ENCODE data around the gene RGL1. TPM values are rescaled to one million over a fixed set of nuclear protein-coding genes. Genes with fewer than 3 reads are reported as not detected.

The RGL1 gene
- total RNA-seq, 1 donor from 2014 or later = 76.9 TPM

DNA sequence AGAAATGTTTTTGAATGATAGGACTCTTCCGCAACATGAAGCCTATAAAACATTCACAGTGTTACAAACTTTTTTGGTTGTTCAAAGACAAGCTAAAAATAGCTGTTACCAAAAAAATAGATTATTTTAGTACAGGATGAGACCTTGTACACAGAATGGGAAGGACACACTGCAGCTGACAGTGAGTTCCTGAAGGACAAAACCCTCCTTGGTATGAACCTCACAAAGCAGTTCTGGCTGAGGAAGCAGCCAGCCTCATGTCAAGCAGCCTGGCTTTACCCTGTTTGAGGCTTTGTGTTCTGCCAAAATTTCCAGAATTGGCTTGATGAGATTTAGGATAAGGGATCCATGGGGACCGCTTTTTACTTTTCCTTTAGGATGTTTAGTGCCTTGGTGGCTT is 93.7 kb downstream of the RGL1 start:
- intact Hi-C loops (cut with DNase I) = no loop called here
- no peak for ATAC-seq

DNA sequence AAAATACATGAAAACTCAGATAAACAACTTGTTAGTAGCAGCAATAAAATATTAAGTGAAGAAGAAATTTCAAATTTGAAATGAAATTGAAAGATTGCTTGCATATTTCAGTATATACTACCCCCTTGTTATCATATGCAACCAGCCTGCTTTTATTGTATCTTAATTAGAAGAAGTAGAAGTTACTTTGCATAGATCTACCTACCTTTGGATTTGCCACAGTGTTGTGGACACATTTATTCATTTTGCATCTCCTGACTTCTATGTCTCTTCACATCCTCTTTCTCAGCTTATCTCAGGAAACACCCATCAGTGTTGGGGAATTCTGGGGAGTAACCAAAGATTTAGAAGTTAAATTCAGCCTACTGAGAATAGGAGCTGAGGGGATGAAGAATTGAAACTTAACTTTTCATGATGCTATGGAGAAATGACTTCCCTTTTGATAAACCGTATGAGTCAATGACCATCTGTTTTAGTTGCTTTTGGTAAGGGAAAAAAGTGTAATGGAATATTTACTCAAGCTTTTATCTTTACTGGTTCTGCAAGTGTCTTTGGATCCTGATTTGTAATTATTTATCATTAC is 96.9 kb downstream of the RGL1 start:
- no peak for ATAC-seq
- intact Hi-C loops (cut with DNase I) = no loop called here
- DNase-seq (ENCODE audit: low spot score) = no peak

More for the DNA sequence above, 93.7 kb downstream of the RGL1 start:
- no peak for DNase-seq (ENCODE audit: low spot score)

DNA sequence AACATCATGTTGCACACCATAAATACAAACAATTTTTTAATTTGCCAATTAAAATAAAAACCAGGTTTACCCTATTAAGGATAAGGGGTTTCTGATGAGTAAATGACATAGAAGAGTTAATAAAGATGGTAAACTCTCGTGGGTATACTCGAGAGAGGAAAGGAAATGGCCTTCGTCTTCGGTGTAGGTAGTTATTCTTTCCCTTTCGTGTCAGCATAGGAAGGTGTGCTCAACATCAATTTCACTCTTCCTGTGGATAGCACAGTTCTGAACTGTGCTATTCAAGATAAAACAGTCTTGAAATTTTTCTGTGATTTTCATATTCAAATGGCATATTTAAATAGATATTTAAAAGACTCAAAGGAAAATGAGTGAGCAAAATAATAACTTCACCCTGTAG is 98.2 kb downstream of the RGL1 start:
- no peak for DNase-seq (ENCODE audit: low spot score)
- no peak for ATAC-seq
- intact Hi-C loops (cut with DNase I) = no loop called here

DNA sequence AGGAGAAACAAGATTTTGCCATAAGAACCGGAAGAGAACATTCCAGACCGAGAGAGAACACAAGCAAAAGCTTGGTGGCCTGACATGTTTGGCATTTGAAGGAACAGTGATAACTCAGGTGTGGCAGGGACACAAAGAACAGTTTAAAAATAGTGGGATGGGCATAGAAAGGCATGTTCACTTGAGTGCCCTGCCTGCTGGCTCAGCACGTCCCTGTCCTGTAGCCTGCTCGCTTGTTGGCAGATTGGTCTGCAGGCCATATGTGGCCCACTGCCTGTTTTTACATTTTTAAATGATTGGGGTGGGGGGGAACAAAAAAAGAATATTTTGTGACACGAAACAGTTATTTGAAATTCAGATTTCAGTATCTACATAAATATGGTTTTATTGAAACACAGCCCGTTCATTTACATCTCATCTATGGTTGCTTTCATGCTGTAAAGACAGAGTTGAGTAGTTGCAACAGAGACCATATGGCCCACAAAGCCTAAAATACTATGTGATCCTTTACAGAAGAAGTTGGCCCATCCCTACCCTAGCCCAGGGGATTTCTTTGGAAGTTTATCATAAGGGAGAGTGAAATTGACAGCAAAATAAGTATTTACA is 100.7 kb downstream of the RGL1 start:
- intact Hi-C loops (cut with DNase I) = no loop called here
- ATAC-seq (no peak), DNase-seq (ENCODE audit: low spot score) (no peak)

DNA sequence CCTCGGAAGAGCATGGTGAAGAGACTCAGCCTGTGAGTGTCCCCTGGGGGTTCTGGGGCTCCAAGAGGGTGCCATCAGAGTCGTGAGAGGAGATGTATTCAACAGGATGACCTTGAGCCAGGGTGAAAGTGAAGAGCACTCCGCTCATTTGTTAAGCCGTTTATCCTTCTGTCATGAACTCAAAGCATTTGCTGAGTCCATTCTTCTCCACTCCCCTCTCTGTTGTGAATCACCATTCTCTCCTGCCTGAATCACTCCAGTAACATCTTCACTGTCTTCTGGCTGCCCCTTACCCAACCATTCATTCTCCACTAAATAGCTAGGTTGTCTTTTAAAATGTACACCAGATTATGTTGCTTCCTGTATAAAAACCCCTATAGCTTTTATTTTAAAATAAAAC is 102.2 kb downstream of the RGL1 start:
- ATAC-seq = no peak
- DNase-seq (ENCODE audit: low spot score) = no peak
- intact Hi-C loops (cut with DNase I) = no loop called here

DNA sequence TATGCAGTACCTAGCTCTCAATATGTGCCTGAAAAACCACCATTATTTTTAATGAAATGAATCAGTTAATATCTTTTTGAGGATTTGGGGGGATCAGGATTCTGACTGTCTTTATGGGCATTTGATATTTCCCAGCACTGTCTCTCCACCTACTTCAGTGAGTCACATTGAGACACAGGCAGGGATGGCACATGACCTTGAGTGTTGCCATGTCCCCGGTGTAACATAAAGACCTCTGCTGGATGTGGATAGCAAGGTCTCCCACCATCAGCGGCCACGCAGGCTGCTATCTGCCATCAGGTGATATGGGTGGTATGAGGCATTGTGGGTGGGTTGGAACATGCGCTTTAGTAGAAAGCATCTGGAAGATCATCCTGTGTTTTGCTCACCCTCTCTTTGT is 103.2 kb downstream of the RGL1 start:
- intact Hi-C loops (cut with DNase I) = no loop called here
- ATAC-seq (no peak), DNase-seq (ENCODE audit: low spot score) (no peak)

GRCh38 chr1:183909672-183910071 is 104.8 kb downstream of the RGL1 start:
- intact Hi-C loops (cut with DNase I) = no loop called here
- ATAC-seq (no peak), DNase-seq (ENCODE audit: low spot score) (no peak)

DNA sequence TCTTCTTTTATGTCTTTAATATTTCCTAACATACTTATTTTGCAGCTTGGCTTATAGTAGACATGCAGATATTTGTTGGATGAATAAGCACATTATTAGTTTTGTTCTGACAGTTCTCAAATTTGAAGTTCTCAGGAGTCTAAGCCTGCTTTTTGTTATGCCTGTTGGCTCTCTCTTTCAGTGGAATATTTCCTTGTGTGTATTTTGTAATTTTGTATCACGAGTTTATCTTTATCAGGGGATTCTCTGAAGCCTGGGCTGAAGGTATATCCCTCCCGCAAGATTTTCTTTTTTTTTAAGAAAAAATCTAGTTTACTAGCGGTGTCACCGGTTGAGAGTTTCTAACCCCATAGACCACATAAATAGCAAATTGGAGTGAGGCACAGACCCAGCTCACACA is 105.9 kb downstream of the RGL1 start:
- ATAC-seq (no peak), DNase-seq (ENCODE audit: low spot score) (no peak)
- intact Hi-C loops (cut with DNase I) = no loop called here

GRCh38 chr1:183911285-183911684 is 106.4 kb downstream of the RGL1 start:
- DNase-seq (ENCODE audit: low spot score) = no peak
- intact Hi-C loops (cut with DNase I) = no loop called here
- ATAC-seq = peak; percentile 30

DNA sequence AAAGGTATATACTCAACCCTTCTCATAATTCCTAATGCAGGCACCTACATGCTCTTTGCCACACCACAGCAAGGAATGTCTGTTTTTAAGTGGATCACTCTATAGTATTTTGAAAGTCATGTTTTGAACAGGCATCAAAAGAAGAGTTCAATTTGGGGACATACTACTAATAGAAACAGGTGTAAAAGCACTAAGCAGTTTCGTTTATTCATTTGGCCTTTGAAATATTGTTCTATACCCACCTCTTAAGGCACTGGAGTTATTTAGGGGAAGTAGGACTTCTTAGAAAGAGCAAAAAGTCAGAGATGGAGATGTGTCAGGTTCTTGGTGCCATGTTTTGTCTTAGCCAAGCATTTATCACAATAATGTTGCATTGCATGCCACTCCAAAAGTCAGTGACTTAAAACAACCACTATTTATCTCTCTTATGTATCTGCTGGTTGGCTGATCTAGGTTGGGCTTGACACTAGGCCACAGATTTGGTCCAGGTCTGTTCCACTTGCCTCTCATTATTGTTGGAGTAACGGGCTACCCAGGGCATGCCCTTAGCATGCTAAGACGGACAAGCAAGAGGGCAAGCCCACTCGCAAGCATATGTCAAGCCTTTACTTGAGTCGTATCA is 107.5 kb downstream of the RGL1 start:
- no peak for DNase-seq (ENCODE audit: low spot score)
- no peak for ATAC-seq
- intact Hi-C loops (cut with DNase I) = no loop called here

DNA sequence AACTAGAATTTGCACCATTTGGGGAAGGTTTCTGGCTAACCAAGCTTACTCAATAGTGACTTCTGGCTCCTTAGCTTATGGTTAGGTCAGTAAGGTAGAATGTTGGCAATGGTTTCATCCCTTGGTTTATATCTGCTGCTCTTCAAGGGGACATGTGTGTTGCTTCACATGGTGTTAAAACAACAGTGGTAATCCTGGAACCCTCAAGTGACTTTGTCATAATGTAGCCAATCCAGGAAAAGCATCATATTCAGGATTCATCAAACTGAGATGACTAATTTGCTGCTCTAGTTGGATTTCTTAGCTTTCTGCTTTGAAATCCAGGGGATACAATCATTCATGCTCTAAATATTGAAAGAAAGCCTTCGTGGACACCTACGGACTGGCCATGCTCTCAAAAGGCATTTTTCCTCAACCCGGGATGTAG is 108.7 kb downstream of the RGL1 start:
- intact Hi-C loops (cut with DNase I) = no loop called here
- ATAC-seq = no peak
- no peak for DNase-seq (ENCODE audit: low spot score)

DNA sequence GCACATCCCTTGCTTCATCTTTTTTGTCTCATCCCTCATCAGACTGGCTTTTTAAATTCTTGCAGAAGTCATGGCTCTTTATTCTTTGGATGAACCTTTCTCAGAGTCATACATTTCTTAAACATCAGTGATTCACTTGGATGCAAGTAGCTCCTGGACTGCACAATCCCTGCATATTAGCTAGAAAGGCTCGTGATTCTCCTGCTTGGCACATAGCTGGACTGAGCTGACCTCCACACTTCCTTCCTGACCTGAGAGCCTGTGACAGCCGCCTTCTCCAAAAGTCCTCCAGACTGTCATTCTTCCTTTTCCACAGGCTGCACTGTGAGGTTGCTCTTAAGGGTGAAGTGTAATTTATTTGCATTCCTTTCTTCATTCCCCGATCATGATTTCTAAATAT is 109.4 kb downstream of the RGL1 start:
- DNase-seq (ENCODE audit: low spot score) = no peak
- ATAC-seq = peak; percentile 39
- intact Hi-C loops (cut with DNase I) = no loop called here

DNA sequence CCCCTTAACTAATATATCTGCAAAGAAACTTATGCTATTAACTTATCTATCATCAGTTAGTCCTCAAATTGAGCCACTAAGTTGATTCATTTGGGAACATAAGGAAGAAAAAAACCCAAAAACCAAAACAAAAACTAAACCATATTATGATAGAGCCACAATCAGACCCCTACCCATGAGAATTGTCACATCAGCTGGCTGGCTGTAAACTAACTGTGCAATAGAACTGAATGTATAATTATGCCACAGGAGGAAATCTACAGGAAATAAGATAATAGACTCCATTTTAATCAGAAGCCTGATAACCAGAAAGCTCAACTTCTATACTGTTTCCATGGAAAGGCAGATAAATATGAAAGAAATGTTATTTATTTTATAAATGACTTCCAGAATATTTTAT is 110.0 kb downstream of the RGL1 start:
- DNase-seq (ENCODE audit: low spot score) = no peak
- intact Hi-C loops (cut with DNase I) = loop anchor here (5.0 kb wide), 1 partner anchor 263 kb away; the partner anchor contains the start of gene APOBEC4
- ATAC-seq = no peak

GRCh38 chr1:183915625-183916510 is 110.9 kb downstream of the RGL1 start:
- intact Hi-C loops (cut with DNase I) = loop anchor here (5.0 kb wide), 1 partner anchor 264 kb away; the partner anchor contains the start of gene APOBEC4
- peak; percentile 89 for ATAC-seq
- DNase-seq (ENCODE audit: low spot score) = peak; percentile 85

GRCh38 chr1:183916574-183916973 is 111.7 kb downstream of the RGL1 start:
- intact Hi-C loops (cut with DNase I) = loop anchor here (5.0 kb wide), 1 partner anchor 264 kb away; the partner anchor contains the start of gene APOBEC4
- no peak for ATAC-seq
- DNase-seq (ENCODE audit: low spot score) = no peak

- intact Hi-C loops (cut with DNase I) = loop anchor here (5.0 kb wide), 1 partner anchor 266 kb away; the partner anchor contains the start of gene APOBEC4
- no peak for DNase-seq (ENCODE audit: low spot score)
- no peak for ATAC-seq
Measured at GRCh38 chr1:183918589-183918988, 113.7 kb downstream of the RGL1 start.

DNA sequence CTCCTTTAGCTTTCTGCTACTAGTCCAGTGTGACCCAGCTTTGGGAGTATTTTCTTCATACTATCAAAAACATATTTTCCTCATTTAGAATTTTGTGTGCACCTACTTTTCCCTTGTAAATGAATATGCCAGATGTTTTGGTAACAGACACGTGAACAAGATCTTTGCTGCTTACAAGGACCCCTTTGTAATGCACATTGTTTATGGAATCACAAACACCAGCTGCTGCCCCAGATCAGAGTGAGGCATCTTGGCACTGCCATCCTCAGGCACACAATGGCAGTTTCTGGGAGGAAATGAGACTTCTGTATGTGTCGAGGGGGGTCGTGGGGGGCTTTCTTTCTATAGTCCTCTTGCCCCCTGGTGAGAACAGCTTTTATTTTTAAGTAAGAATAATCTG is 115.7 kb downstream of the RGL1 start:
- ATAC-seq (no peak), DNase-seq (ENCODE audit: low spot score) (no peak)
- intact Hi-C loops (cut with DNase I) = no loop called here

- intact Hi-C loops (cut with DNase I) = no loop called here
Measured at GRCh38 chr1:183922197-183922596, 117.3 kb downstream of the RGL1 start.

GRCh38 chr1:183925947-183926346 is 121.0 kb downstream of the RGL1 start:
- ATAC-seq = no peak
- intact Hi-C loops (cut with DNase I) = no loop called here
- no peak for DNase-seq (ENCODE audit: low spot score)

More at GRCh38 chr1:183922197-183922596, 117.3 kb downstream of the RGL1 start:
- ATAC-seq = peak; percentile 9
- DNase-seq (ENCODE audit: low spot score) = no peak
